HG02970 (cell line): ENCODE results near the gene PEX1.
"Not testable (repeated sequence)": the region's sequence is repeated elsewhere in the genome, so short reads cannot be mapped to it uniquely, and the experiment has no call there.

ENCODE experiments used
- ATAC-seq: cut with Tn5 transposase; IDR thresholded peaks from one replicate; pipeline ENCODE4 v1.9.1; 2021; ENCODE audit warnings: mild to moderate bottlenecking, moderate library complexity, moderate number of reproducible peaks; ENCODE audit not compliant: unreplicated experiment, low FRiP score

The PEX1 gene

GRCh38 chr7:92508946-92509345 is 19.4 kb downstream of the PEX1 start:
- ATAC-seq = no peak

DNA sequence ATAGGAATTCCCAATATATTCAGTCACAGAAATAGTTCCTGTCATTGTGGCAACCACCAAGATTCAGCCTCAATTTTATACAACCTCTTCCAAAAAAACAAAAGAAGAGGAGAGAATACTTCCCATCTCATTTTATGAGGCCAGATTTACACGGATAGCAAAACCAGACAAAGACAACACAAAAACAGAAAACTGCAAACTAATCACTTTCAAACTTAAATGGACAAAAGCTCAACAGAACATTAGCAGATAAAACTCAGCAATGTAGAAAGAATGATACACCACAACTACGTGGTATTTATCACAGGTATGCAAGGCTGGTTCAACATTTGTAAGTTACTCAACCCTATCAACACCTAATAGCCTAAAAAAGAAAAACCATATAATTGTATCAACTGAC is 22.0 kb downstream of the PEX1 start:
- no peak for ATAC-seq

DNA sequence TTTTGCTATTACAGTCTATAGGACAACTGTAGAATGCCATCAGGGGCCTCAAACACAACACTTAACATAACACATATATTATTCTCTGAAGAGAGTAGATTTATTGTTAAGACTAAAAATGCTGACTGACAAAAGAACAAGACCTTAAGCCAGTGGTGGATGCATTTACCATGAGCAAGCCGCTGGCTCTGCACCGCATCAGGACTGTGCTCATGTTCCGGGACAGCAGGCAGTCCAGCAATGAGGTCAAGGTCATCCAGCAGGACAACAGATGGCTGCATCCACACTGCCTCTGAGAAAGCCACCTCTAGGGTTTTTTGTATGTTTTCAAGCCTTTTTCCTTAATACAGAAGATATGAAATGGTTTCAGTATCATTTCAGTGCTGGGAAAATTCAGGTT is 23.8 kb downstream of the PEX1 start:
- no peak for ATAC-seq

DNA sequence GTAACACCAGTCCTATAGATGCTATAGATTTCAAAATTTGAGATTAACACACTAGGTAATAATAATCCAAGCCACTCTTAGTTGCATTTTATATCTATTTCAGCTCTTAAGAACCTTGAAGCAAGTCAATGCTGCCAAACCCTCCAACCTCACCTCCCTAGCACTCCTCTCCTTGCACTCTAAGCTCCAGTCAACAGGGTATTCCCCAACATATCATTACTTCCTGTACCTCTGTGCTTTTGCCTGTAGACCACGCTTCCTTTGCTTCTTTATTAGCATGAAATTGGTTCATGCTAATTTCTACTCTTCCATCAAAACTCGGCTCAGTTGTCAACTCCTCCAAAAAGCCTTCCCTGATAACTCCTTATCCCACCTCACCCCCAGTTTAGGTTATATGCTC is 24.6 kb downstream of the PEX1 start:
- no peak for ATAC-seq

GRCh38 chr7:92498557-92498956 is 29.8 kb downstream of the PEX1 start:
- no peak for ATAC-seq

- no peak for ATAC-seq
Measured at GRCh38 chr7:92496876-92497275, 31.4 kb downstream of the PEX1 start.

DNA sequence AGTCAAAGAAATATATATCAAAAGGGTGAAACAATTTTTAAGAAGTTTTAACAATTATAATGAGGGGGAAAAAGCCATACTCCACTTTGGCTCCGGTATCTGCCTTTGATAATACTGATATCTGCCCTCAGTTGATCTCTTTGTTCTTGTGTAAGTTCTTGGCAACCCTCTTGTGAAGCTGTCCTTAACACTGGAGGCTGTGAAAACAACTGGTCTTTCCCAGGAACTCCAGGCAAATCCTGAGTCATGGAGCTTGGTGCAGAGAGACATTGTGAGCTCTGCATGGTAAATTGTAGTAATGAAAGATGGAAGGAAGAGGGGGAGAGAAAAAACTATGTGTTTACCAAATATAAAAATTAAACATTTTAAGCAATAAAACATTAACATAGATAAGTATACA is 38.7 kb downstream of the PEX1 start:
- no peak for ATAC-seq

DNA sequence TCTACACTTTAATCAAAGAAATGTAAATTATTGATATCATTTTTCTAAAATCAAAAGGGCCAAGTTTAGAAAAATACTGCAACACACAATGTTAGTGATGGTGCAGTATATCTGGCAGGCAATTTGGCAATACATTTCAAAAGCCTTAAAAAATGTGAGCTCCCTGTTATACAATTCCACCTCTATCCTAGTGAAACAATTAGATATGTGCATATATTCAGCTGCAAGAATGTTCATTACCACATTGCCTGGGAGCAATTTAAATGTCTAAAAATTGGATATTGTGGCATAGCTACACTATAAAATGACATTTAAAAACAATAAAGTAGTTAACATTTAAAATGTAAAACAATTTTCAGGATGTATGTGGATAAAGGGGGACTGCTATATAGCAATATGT is 40.5 kb downstream of the PEX1 start:
- no peak for ATAC-seq

DNA sequence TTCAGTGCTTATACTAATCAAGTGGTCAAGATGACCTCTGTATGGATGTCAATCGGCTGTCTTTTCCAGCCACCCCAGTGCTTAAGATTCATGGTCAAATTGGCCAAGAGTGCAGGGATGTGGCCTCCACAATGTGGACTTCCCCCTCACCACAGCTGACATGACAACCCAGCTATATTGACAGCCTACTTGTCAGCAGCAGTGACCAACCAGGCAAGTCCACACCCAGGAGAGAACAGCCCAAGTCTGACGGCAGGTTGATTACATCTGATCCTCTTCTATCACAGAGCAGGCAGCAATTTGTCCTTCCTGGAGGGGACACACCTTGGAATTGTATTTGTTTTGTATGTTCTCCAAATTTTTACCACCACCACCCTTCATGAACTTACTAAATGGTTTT is 42.3 kb downstream of the PEX1 start:
- no peak for ATAC-seq

DNA sequence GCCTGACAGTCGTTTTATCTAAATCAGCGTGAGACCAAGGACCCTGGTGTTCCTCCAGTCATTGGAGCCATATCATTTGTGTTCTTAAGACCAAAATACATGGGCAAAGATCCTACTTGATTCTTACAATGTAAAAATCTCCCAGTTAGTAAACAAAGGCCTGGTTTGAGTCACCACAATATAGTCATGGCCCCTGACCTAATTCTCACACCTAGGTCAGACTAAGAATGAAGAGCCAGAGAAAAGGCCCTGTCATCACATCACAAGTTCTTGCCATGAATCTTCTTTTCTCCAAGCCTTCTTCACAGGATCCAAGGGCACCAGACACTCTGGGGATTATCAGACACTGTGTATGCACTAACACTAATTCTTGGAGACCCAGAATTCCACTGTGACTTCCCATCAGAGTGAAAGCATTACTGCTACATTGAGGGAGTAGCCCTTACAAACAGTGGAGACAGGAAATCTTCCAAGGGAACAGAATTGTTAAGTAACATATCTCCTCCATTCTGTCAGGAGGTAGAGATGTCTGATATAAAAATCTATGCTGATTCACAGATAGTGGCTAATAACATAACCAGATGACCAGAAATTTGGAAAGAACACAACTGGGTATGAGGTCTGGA is 42.9 kb downstream of the PEX1 start:
- no peak for ATAC-seq

GRCh38 chr7:92484226-92484625 is 44.1 kb downstream of the PEX1 start:
- ATAC-seq = not testable (repeated sequence)

DNA sequence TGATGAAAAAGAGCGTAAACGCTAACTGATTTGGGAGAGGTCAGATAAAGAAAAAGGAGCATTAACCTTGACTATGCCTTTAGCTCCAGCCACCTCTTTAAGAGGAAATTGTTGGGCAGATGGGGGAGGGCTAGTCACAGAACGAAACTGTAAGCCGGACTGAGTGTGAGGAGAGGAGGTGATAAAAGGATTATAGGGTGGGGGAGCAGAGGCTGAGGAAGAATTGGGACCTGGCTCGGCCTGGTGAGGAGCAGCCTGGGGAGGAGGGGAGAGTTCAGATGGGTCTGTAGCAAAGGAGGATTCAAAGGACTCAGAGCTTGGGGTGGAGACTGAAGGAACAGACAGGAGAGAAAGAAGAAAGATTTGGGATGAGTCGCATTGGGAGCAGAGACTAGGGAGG is 44.7 kb downstream of the PEX1 start:
- not testable (repeated sequence) for ATAC-seq

- ATAC-seq = not testable (repeated sequence)
Measured at GRCh38 chr7:92479146-92479545, 49.2 kb downstream of the PEX1 start.

- ATAC-seq = no peak
Measured at GRCh38 chr7:92478711-92479110, 49.6 kb downstream of the PEX1 start.

DNA sequence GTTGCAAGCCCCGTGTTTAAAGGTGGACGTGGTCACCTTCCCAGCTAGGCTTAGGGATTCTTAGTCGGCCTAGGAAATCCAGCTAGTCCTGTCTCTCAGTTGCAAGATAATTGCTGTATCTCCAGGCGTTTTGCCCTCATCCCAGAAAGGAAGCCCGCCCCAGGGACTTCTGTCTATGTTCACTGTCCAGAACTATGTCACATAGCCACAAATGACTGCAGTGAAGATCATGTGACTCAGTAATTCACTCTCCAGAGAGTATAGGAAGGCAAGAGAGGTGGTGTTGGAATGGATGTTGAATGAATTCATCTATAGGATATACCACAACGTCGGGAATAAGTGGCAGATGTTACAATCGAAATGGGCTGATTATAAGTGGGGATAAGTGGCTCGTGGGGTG is 50.2 kb downstream of the PEX1 start:
- no peak for ATAC-seq

DNA sequence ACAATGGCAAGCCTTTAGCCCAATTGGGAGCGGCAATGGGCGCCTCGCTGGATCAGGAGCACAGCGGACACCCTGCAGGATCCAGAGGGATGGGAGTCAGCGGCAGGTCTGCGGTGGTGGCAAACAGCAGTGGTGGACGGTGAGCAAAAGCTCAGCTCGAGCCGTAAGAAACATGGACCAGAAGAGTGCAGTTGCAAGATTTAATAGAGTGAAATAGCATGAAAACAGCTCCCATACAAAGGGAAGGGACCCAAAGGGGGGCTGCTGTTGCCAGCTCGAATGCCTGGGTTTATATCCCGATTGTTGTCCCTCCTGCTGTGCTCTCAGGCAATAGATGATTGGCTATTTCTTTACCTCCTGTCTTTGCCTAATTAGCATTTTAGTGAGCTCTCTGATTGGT is 50.6 kb downstream of the PEX1 start, which contains the start of gene ERVW-1:
Gene ERVW-1, minus strand, starts transcription at position 266 of the 400 bp plus-strand sequence. CDS start 7,565 bp downstream, outside the sequence.
- ATAC-seq = not testable (repeated sequence)

DNA sequence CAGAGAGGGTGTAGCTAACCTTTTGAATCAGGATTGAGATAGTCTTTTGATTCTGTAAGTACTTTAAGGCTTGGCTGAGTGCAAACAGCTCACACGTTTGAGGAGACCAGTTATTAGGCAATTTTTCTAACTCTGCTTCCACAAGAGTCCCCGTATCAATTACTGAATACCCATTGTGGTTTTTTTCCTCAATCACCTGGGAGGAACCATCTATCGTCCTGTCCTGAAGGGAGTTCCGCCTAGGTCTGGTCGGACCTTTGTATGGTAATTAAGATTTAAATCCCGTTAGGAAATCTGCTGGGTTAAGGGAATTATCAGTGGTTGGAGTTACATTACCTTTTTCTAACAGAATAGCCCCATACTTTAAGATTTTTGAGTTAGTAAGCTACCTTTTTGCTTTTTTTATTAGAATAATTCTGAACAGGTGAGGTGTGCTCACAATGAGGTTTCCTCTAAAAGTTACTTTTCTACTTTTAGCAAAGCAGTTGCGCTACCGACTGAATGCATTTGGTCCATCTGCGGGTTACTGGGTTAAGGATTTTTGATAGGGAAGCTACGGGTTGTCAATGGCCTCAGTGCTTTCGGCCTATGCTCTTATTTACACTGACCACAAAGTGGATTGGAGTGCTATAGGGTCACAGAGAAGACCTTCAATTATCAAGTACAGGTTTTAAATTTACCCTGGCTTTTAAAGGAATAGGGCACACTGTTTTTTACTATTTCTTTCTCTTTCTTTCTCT is 52.3 kb downstream of the PEX1 start:
- not testable (repeated sequence) for ATAC-seq

DNA sequence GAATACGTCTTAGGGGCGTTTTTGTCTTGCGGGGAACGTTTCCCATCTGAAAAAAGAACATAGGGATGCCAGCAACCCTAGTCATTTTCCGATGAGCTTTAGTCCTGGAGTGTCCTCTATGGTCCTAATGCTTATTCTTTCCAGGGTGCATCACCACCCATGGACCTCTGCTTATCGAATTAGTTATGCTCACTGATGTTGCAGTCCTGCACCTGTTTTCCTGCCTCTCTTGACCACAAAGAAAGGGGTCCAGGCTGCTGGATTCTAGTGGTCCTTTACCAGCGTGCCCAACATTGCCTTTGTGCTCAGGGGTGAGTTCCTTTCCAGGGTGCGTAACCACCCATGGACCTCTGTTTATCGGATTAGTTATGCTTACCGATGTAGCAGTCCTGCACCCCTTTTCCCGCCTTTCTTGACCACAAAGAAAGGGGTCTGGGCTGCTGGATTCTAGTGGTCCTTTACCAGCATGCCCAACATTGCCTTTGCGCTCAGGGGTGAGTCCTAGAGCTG is 53.0 kb downstream of the PEX1 start:
- ATAC-seq = not testable (repeated sequence)

DNA sequence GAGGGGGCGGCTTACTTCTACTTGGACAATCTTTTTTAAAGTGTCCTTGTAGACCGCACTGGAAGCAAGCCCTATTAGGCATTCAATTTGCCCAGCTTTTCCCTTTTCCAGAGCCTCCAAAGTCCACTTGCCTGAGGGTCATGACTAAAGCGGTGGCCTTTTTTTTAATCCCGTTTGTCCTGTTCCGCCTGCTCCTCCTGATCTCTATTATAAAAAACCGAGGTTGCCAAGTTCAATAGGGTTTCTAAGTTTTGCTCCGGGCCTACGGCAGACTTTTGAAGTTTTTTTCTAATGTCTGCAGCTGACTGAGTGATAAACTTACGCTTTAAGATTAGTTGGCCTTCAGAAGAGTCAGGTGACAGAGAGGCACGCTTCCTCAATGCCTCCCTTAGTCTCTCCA is 54.3 kb downstream of the PEX1 start:
- not testable (repeated sequence) for ATAC-seq

GRCh38 chr7:92468589-92468988 is 59.7 kb downstream of the PEX1 start:
- ATAC-seq = not testable (repeated sequence)

DNA sequence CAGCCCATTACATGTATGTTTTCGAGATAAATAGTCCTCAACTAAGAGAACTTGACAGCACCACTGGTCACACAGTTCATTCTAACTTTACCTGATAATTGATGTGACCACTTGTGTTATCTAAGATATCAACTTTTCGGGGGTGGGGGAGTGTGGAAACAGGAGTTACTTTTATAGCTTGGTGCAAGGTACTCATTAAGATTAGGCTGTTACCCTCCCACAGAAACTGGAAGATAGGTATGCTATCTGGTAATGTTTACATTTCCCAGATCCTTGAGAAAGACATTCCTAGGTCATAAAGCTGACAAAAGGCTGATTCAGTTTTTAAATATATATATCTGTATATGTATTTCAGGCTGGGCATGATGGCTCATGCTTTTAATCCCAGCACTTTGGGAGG is 61.6 kb downstream of the PEX1 start:
- ATAC-seq = no peak

GRCh38 chr7:92464515-92464914 is 63.8 kb downstream of the PEX1 start:
- no peak for ATAC-seq
